ENCODE results near the gene DPF3.
A peak's percentile ranks its signal among the peaks of the same experiment; 100 is the strongest.

DPF3 gene

DNA sequence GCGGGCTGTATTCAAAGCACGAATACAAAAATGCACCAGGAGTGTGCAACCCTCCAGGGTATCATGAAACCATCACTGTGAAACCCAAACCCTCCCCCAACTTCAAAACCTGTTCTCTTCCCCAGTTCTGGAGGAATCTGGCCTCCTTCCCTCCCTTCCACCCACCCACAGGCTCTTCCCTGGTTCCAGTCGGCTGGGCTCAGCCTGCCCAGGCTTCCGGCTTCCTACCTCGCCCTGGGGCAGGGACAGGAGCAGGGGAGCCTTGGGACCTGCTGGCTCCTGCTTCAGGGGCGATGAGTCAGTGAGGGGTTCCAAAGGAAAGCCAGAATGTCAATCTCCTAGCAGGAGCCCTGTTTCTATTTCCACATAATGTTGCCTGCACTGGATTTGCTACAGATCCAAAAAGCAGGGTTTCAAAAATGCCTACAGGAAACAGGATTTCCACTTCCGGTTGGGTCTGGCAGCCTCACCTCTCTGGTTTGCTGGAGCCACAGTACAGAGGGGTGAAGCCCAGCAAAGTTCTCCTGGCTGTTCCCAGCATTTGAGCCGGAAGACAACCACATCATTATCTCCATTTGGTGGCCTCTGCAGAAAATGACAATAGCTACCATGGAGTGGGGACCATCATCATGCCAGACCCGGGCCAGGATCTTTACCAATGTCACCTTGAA, 278.3 kb downstream of the DPF3 start:
- no peak for DNase-seq (ENCODE audit: low spot score)

GRCh38 chr14:72614891-72615415, 278.9 kb downstream of the DPF3 start:
- DNase-seq (ENCODE audit: low spot score): no peak

DNA sequence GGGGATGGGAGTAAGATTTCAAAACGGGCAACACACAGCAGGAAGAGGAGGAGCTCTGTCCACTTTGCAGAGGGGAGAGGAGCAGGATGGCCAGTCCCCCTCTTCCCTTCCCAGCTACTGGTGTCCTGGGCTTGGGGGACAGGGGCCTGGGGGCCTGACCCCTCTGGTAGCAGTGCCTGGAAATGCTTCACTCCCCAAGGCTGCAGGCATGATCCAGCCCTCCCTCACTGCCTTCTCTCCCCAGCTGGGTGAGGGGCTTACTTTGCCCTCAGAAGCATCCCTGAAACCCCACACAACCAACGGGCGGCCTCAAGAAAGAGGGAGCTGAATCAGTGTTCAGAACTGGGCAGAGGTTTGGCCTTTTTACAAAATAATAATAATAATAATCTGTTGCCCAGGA, 279.5 kb downstream of the DPF3 start:
- DNase-seq (ENCODE audit: low spot score): no peak

- DNase-seq (ENCODE audit: low spot score): no peak
Observed at GRCh38 chr14:72613975-72614319, 280.0 kb downstream of the DPF3 start.

GRCh38 chr14:72613231-72613974, 280.5 kb downstream of the DPF3 start:
- no peak for DNase-seq (ENCODE audit: low spot score)

DNA sequence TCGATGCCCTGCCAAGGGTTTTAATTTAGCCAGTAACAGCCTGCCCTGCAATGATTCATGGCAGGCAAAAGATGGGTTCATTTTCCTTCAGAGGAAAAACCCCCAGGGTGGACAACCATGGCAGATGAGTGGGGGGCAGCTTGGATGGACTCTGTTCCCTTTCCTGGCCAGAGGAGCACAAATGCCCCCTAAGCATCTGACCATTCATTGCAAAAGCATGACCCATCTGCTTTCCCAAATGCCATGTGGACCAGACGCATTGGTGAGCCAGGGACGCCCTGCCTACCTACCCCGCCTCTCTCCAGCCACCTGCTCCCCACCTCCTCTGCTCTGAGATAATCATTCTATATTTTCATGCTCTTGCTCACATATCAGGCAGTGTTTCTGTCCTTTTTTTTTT, 281.9 kb downstream of the DPF3 start:
- no peak for DNase-seq (ENCODE audit: low spot score)

DNA sequence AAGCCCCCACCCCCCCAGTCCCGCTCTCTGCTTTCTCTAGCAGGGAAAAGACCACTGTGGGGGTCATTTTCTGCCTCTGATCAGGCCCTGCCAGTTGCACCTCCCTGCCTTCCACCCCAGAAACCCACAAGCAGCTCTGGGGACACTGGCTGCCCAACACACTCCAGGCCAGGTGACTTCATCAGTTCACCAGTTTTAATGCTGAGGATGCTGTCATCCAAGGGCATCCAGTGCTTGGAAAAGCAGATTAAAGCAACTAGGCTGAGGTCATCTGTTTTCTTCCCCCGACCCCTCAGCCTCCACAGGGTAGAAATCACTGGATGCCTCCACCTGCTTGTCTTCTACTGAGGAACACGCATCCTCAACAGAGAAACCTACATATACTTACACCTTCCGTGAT, 282.4 kb downstream of the DPF3 start:
- DNase-seq (ENCODE audit: low spot score): no peak

GRCh38 chr14:72610831-72611200, 283.1 kb downstream of the DPF3 start:
- DNase-seq (ENCODE audit: low spot score): no peak

- DNase-seq (ENCODE audit: low spot score): no peak
Observed at GRCh38 chr14:72610096-72610830, 283.6 kb downstream of the DPF3 start.

GRCh38 chr14:72609205-72609916, 284.5 kb downstream of the DPF3 start:
- DNase-seq (ENCODE audit: low spot score): no peak

GRCh38 chr14:72608391-72609204, 285.3 kb downstream of the DPF3 start:
- DNase-seq (ENCODE audit: low spot score): peak; percentile 90

DNA sequence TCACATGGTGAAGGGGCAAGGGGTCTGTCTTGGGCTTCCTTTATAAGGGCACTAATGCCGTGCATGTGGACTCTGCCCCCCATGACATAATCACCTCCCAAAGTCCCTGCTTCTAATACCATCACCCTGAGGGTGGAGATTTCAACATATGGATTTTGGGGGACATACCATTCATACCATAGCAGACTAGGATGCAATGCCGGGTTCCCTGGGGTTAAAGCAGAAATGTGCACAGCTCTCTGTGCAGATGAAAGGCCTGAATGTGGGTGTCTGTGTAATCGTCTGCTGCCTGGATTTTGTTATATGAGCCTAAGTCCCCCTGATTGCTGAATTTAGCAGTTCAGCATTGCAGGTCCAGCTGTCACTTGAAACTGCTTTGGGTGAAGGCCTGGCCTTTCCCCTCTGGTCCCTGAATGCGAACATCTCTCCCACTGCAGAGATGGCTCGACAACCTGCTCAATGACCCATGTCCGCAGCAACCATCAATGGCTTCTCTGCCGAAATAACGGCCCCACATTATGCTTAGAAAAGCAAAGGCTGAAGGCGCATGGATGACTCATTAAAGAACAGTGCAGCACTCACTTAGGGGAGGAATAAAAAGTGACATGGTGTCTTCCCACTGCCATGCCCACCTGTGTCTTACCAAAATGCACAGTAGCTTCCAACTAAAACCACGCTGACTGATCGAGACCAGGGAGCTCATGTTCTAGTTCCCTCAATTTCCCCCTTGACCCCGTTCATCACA, 286.3 kb downstream of the DPF3 start:
- DNase-seq (ENCODE audit: low spot score): no peak

DNA sequence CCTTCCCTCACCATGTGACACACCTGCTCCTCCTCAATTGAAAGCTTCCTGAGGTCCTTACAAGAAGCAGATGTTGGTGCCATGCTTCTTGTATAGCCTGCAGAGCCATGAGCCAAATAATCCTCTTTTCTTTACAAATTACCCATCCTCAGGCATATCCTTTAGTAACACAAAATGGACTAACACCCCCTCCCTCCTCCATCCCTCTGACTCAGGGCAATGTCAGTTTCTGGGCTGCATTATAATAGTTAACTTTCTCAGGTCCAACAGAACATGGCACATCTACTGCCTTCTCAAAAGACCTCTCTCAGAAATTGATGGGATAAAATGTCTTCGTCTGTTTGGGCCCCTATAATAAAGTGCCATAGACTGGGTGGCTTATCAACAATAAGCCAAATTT, 287.0 kb downstream of the DPF3 start:
- no peak for DNase-seq (ENCODE audit: low spot score)

GRCh38 chr14:72605921-72606220, 288.0 kb downstream of the DPF3 start:
- DNase-seq (ENCODE audit: low spot score): no peak

DNA sequence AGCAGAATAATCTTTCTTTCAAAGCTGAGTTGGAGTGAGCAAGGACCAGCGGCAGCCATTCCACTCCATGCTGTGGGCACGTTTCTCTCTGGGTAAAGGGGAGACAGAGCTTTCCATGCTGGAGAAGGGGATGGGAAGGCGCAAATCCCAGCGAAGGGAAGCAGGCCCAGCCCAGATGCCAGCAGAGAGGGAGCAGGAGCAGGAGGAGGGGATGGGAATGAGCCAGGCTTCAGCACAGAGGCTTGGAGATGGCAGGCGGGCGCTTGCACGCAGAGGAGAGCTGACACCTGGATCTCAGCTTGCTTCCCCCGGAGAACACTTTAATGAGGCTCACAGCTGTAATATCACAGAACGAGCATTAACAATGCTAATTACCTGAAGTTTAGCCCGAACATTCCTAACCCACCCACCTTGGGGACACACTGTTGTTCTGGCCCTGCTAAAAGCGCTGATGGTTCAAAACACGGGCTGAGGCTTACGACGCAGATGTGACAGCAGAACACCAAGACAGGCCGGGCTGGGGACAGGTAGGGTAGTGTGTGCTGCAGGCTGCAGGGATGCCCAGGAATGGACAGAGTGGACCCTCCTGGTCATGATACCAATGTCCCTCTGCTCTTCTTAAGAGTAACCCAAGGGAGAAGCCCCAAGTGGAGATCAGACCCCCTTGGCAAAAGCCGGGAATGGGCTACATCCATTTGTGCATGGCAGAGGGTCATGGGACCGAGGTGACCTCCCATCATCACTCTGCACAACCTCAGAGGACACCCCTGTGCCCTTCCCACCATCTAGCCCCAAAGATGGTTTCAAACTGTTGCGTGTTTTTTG, 288.6 kb downstream of the DPF3 start:
- no peak for DNase-seq (ENCODE audit: low spot score)

- DNase-seq (ENCODE audit: low spot score): no peak
Observed at GRCh38 chr14:72604133-72604532, 289.8 kb downstream of the DPF3 start.

GRCh38 chr14:72603639-72604038, 290.3 kb downstream of the DPF3 start:
- no peak for DNase-seq (ENCODE audit: low spot score)

- no peak for DNase-seq (ENCODE audit: low spot score)
Observed at GRCh38 chr14:72600551-72601330, 293.2 kb downstream of the DPF3 start.
